Measurements from ENCODE around the gene CA10.

The CA10 gene

GRCh38 chr17:51601622-51602261, 556.8 kb downstream of the CA10 start:
- no peak for DNase-seq (ENCODE audit: low read depth in 2 of 2)

DNA sequence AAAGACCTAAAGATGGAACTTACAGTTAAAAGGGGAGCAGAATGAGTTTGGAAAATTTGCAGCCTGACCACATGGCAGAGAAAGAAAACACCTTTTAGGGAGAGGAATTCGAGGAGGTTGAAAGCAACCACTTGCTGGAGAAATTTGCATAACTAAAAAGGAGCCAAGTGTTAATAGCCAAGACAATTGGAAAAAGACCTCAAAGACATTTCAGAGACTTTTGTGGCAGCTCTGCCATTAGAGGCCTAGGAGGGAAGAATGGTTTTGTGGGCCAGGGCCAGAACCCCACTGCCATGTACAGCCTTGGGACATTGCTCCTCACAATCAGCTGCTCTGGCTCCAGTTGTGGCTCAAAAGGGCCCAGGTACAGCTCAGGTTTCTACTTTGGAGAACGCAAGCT, 559.7 kb downstream of the CA10 start:
- DNase-seq (ENCODE audit: low read depth in 2 of 2), result no peak

DNA sequence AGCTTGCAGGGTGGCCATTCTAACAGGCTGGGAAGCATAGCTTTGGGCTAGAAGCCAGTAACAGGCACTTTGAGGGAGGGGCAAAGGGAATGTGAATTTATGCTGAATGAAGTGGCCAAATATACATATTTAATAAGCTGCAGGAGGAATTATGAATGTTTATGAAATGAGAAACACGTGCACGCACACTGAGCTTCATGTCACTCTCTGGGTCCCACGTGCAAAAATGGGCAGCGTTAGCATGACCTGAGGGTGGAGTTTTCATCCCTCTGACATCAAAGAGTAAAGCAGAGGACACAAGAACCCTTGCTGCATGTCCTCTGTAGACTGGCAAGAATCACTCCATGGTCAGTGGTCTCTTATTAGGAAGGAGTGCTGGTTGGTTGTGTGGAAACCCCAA, 561.2 kb downstream of the CA10 start:
- no peak for DNase-seq (ENCODE audit: low read depth in 2 of 2)

DNA sequence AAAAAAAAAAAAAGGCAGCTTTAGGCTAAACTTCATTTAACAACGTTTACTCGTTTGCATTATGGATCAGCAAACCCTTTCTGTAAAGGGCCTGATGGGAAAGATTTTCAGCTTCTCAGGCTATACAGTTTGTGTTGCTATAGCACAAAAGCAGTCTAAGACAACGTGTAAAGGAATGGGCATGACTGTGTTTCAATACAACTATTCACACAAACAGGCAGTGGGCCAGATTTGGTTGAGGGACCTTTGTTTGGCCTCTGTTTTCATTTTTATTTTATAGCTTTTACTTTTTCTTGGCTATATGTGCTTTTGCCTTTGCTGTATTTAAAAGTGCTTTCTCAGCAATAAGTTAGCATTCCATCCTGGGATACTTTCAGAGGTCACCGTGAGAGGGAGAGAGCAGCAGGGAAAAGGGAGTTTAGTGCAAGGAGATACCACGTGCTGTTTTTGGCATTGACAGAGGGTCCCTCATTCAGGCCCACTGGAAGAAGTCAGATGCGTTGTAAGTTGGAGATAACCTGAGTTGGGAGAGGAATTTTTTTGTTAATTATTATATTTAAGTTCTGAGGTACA, 562.6 kb downstream of the CA10 start:
- no peak for DNase-seq (ENCODE audit: low read depth in 2 of 2)

DNA sequence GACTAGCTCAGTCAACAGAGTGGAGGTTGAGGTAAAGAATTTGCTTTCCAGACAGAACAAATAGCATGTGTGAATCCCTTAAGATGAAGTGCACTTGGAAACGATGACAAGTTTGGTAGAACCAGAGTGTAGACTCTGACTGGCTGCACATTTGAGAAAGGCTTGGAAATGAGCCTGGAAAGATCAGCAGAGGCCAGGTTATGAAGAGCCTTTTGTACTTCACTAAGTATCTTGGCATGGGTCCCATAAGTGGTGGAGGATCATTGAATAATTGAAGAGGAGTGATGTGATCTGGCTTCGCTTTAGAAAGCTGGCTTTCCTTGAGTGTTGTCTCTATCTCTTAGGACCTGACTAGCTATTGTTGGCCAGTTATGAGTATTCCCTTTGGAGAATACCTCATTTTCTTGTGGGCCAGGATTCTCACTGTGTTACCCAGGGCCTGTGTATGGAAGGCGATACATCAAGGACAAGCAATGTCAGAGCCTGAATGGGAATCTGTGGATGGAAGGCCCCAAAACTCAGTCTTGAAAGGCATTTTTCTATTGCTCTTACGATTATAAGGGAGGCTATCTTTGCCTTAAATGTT, 568.4 kb downstream of the CA10 start:
- DNase-seq (ENCODE audit: low read depth in 2 of 2), result no peak

DNA sequence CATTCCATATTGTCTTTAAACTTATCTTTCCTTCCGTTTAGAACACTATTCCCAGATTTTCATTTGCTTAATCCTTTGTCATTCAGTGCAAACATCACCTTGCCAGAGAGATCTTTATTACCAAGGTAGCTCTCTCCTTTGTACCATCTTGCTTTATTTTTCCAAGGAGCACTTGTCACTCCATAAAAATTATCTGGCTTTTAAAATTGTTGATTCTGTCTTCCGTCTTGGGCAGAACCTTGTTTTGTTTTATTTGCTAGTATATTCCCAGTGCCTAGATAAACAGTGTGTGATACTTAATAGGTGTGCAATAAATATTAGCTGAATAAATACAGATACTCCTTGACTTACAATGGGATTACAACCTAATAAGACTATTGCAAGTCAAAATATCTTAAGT, 570.5 kb downstream of the CA10 start:
- DNase-seq (ENCODE audit: low read depth in 2 of 2), result no peak

GRCh38 chr17:51587516-51587915, 571.0 kb downstream of the CA10 start:
- no peak for DNase-seq (ENCODE audit: low read depth in 2 of 2)

DNA sequence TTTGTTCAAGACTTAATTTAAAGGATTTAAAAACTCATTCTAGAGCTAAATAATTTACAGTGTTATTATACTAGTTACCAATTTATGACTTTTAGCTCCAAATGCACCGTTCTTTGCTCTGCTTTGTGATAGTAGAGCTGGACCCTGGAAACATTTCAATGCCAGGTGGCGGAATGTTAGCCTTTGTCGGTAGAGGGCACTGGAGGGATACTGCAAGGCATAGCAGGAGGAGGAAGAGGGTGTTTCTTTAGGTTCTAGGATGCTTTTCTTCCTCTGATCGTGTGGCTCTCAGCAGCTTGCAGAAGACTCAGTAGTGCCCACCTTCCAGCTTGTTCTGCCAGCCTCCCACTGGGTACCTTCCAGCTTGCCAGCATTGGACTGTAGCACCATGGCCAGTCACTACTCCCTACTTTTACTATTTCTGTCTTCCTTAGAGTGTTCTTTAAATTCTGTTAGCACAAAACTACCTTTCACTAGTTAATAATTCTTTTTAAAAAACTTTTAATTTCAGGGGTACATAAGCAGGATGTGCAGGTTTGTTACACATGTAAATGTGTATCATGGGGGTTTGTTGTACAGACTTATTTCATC, 572.9 kb downstream of the CA10 start:
- DNase-seq (ENCODE audit: low read depth in 2 of 2), result no peak

- DNase-seq (ENCODE audit: low read depth in 2 of 2), result no peak
Measured at GRCh38 chr17:51580869-51581268, 577.6 kb downstream of the CA10 start.
